ENCODE measurements around the gene CTDSPL.

DNA sequence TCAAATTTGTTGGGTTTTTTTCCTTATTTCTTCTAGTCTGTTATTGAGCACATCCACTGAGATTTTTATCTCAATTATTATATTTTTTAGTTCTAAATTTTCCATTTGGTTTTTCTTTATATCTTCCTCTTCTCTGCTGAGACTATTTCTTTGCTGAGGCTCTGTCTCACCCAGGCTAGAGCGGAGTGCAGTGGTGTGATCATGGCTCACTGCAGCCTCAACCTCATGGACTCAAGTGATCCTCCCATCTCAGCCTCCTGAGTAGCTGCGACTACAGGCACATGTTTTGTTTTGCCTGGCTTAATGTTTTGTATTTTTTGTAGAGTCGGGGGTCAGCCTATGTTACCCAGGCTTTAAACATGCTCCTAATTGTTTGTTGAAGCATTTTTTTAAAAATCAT lies 10.2 kb downstream of the CTDSPL start:
- TF ChIP-seq, protein P1, sequence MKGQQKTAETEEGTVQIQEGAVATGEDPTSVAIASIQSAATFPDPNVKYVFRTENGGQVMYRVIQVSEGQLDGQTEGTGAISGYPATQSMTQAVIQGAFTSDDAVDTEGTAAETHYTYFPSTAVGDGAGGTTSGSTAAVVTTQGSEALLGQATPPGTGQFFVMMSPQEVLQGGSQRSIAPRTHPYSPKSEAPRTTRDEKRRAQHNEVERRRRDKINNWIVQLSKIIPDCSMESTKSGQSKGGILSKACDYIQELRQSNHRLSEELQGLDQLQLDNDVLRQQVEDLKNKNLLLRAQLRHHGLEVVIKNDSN (IDR thresholded peaks at IDR 0.05) = no peak
- no peak for TF ChIP-seq RAD21 (IDR thresholded peaks at IDR 0.05; ENCODE audit: low read depth)
